Fibroblast of lung (primary cell): ENCODE measurements around the gene PREB.

Source experiments
- CTCF ChIP-seq, 2 donors: IDR thresholded peaks in 1 of 2; conservative IDR thresholded peaks in 1 of 2; 1 replicate in 1 of 2; 2 replicates in 1 of 2; pipeline ENCODE4 v1.5.1; 2011 to 2012; ENCODE audit warnings: low read length in 2 of 2, control low read depth in 1 of 2, inconsistent platforms in 1 of 2, low read depth in 1 of 2, mild to moderate bottlenecking in 1 of 2
- EZH2 ChIP-seq: IDR thresholded peaks from 2 replicates; pipeline ENCODE4 v1.5.1; 2012; ENCODE audit warnings: low read length, control low read depth, mild to moderate bottlenecking; ENCODE audit errors: missing control alignments

GRCh38 chr2:27109083-27109482, 25.4 kb downstream of the PREB start:
- no peak for TF ChIP-seq CTCF (conservative IDR thresholded peaks at IDR 0.05 in 1 of 2, IDR thresholded peaks at IDR 0.05 in 1 of 2; ENCODE audit: low read depth in 1 of 2, low read length in 2 of 2)
- no peak for TF ChIP-seq EZH2
